PC-3 (cell line): ENCODE measurements around the gene B4GALNT3. TPM values are rescaled to one million over a fixed set of nuclear protein-coding genes. Genes with fewer than 3 reads are reported as not detected.

Experiments used
- ATAC-seq: fragments of 200-7000 bp; cut with Tn5 transposase; 2 replicates; pipeline ENCODE4 v1.9.1; 2020; ENCODE audit warnings: mild to moderate bottlenecking, moderate library complexity
- BruUV-seq: library from RNA; stranded (reverse); fragments of 400-500 nt; replicated peaks from 2 replicates; lab custom pipeline; 2021; lab: Mats Ljungman, UMichigan
- CTCF ChIA-PET: fragments of 300-600 bp; sonication (Branson Sonifier 250); formaldehyde crosslinking; loops from one replicate; lab custom pipeline; 2022; ENCODE audit warnings: antibody characterized with exemption; lab: Charles Lee
- POLR2A ChIA-PET: fragments of 300-600 bp; sonication (Branson Sonifier 250); formaldehyde crosslinking; loops from one replicate; lab custom pipeline; 2022; ENCODE audit warnings: antibody characterized with exemption; ENCODE audit not compliant: unreplicated experiment; lab: Charles Lee
- DNase-seq: peaks from one replicate; pipeline ENCODE4 v3.0.0-alpha.2; 2015
- H2AFZ ChIP-seq: fragments of 300-600 bp; sonication (generic); 2 replicates; pipeline ENCODE4 v1.6.0; 2016; ENCODE audit warnings: antibody characterized with exemption, low read length
- H3F3A ChIP-seq: fragments of 300-600 bp; sonication (generic); one replicate; pipeline ENCODE4 v1.6.0; 2017; ENCODE audit warnings: antibody characterized with exemption, low read length, control low read depth, mild to moderate bottlenecking; ENCODE audit not compliant: unreplicated experiment
- H3K27ac ChIP-seq: fragments of 300-600 bp; sonication (generic); 2 replicates; pipeline ENCODE4 v1.5.1; 2016; ENCODE audit warnings: mild to moderate bottlenecking, low read length
- H3K27me3 ChIP-seq: fragments of 300-600 bp; sonication (generic); 2 replicates; pipeline ENCODE4 v1.6.1; 2016; ENCODE audit warnings: low read length, mixed read lengths
- H3K36me3 ChIP-seq: fragments of 300-600 bp; sonication (generic); 2 replicates; pipeline ENCODE4 v1.6.1; 2016; ENCODE audit warnings: low read depth, mixed run types, low read length, mixed read lengths
- H3K4me1 ChIP-seq: fragments of 300-600 bp; sonication (generic); 2 replicates; pipeline ENCODE4 v1.5.1; 2016; ENCODE audit warnings: low read length; ENCODE audit not compliant: insufficient read depth
- H3K4me2 ChIP-seq: fragments of 300-600 bp; sonication (generic); 2 replicates; pipeline ENCODE4 v1.6.0; 2016; ENCODE audit warnings: low read length
- H3K4me3 ChIP-seq: fragments of 300-600 bp; sonication (generic); 2 replicates; pipeline ENCODE4 v1.5.1; 2016; ENCODE audit warnings: mild to moderate bottlenecking, low read length, mixed read lengths
- H3K79me2 ChIP-seq: fragments of 300-600 bp; sonication (generic); 2 replicates; pipeline ENCODE4 v1.6.1; 2017; ENCODE audit warnings: low read length, mixed read lengths
- H3K9ac ChIP-seq: fragments of 300-600 bp; sonication (generic); 2 replicates; pipeline ENCODE4 v1.6.0; 2016; ENCODE audit warnings: mild to moderate bottlenecking, low read length
- H3K9me2 ChIP-seq: fragments of 300-600 bp; sonication (generic); replicated peaks from 2 replicates; pipeline ENCODE4 v1.6.1; 2016; ENCODE audit warnings: mixed run types, low read length, mixed read lengths
- H3K9me3 ChIP-seq: fragments of 300-600 bp; sonication (generic); 2 replicates; pipeline ENCODE4 v1.6.1; 2016; ENCODE audit warnings: low read length, mixed read lengths
- H4K20me1 ChIP-seq: fragments of 300-600 bp; sonication (generic); 2 replicates; pipeline ENCODE4 v1.6.1; 2016; ENCODE audit warnings: low read length, mixed read lengths
- CTCF ChIP-seq: fragments of 300-600 bp; sonication (generic); conservative IDR thresholded peaks from 2 replicates; pipeline ENCODE4 v1.5.1; 2017; ENCODE audit warnings: antibody characterized with exemption, low read depth, mild to moderate bottlenecking, low read length
- EZH2 ChIP-seq: fragments of 300-600 bp; sonication (generic); IDR thresholded peaks from one replicate; pipeline ENCODE4 v1.6.1; 2017; ENCODE audit warnings: antibody characterized with exemption, mild to moderate bottlenecking, low read length; ENCODE audit not compliant: unreplicated experiment
- EZH2phosphoT487 ChIP-seq: fragments of 300-600 bp; sonication (generic); IDR thresholded peaks from 2 replicates; pipeline ENCODE4 v1.6.1; 2018; ENCODE audit warnings: mild to moderate bottlenecking, antibody characterized with exemption, low read length, borderline replicate concordance
- intact Hi-C: fragments of 100-400 bp; cut with micrococcal nuclease; formaldehyde crosslinking; loops from 2 replicates; pipeline ENCODE4 v1.9.0; 2023
- total RNA-seq: library from RNA; depleted of rRNA; stranded (reverse); fragments of >200 nt; gene quantifications from 2 replicates; pipeline ENCODE4 v1.2.3, GENCODE V29; 2014

The B4GALNT3 gene
- total RNA-seq, 1 experiment from 2014 or later: 3.7 TPM

- H3K9me2 ChIP-seq: no peaks in the 10 kb centered on the region
- no peaks in the 10 kb centered on the region for H3K9me3 ChIP-seq
- no peaks in the 10 kb centered on the region for H3K36me3 ChIP-seq
- intact Hi-C loops: no loop called here
- ChIA-PET CTCF (no interaction called here), POLR2A (no interaction called here)
- no peaks in the 10 kb centered on the region for H3K27me3 ChIP-seq
- no peaks in the 10 kb centered on the region for H4K20me1 ChIP-seq
- H3K27ac ChIP-seq: no peak overlapping the region
- BruUV-seq: no TSS peak
- no peaks in the 10 kb centered on the region for H3F3A ChIP-seq
- H3K79me2 ChIP-seq: no peaks in the 10 kb centered on the region
- no peak overlapping the region for H2AFZ ChIP-seq
- no peak overlapping the region for H3K9ac ChIP-seq
- DNase-seq: peak; percentile 5
- TF ChIP-seq EZH2phosphoT487 (no peak), EZH2 (no peak), CTCF (no peak)
- H3K4me1 ChIP-seq: peaks cover 9% of the 10 kb centered on the region; the same call in 1 of the 2 replicates
- no peak overlapping the region for H3K4me3 ChIP-seq
- no peak overlapping the region for H3K4me2 ChIP-seq
- ATAC-seq: no peak
Observed at GRCh38 chr12:490260-490659, 30.5 kb downstream of the B4GALNT3 start.

- H2AFZ ChIP-seq: no peak overlapping the region
- no peaks in the 10 kb centered on the region for H3K9me2 ChIP-seq
- H4K20me1 ChIP-seq: no peaks in the 10 kb centered on the region
- intact Hi-C loops: no loop called here
- H3K27me3 ChIP-seq: no peaks in the 10 kb centered on the region
- no TSS peak for BruUV-seq
- DNase-seq (no peak), ATAC-seq (no peak)
- H3K36me3 ChIP-seq: no peaks in the 10 kb centered on the region
- no peak overlapping the region for H3K27ac ChIP-seq
- no peaks in the 10 kb centered on the region for H3K9me3 ChIP-seq
- POLR2A ChIA-PET: interaction anchor here (0.6 kb wide), 1 partner anchor 27 kb away, joined by 3 read pairs; no protein-coding TSS in a partner anchor
- H3K79me2 ChIP-seq: no peaks in the 10 kb centered on the region
- H3K4me1 ChIP-seq: peaks cover 15% of the 10 kb centered on the region
- CTCF ChIA-PET: no interaction called here
- no peak overlapping the region for H3K4me3 ChIP-seq
- TF ChIP-seq EZH2phosphoT487 (no peak), CTCF (no peak), EZH2 (no peak)
- H3F3A ChIP-seq: no peaks in the 10 kb centered on the region
- H3K9ac ChIP-seq: no peak overlapping the region
- H3K4me2 ChIP-seq: no peak overlapping the region
Observed at GRCh38 chr12:495466-495865, 35.7 kb downstream of the B4GALNT3 start.

GRCh38 chr12:496736-497135, 37.0 kb downstream of the B4GALNT3 start:
- Histone ChIP-seq H3K9me3 (no peaks in the 10 kb centered on the region), H3K4me1 (peaks cover 15% of the 10 kb centered on the region), H3F3A (no peaks in the 10 kb centered on the region), H3K27me3 (no peaks in the 10 kb centered on the region), H3K79me2 (no peaks in the 10 kb centered on the region), H3K9ac (no peak overlapping the region), H4K20me1 (no peaks in the 10 kb centered on the region), H3K4me3 (no peak overlapping the region), H2AFZ (no peak overlapping the region), H3K4me2 (no peak overlapping the region), H3K27ac (peak overlapping the region; percentile 73), H3K9me2 (no peaks in the 10 kb centered on the region), H3K36me3 (no peaks in the 10 kb centered on the region)
- POLR2A ChIA-PET: no interaction called here
- TF ChIP-seq CTCF (no peak), EZH2phosphoT487 (no peak)
- DNase-seq (no peak), ATAC-seq (no peak)
- no TSS peak for BruUV-seq
- intact Hi-C loops: no loop called here
- CTCF ChIA-PET: no interaction called here
